ENCODE results near the gene SCARF2.
"Not testable (repeated sequence)": the region's sequence is repeated elsewhere in the genome, so short reads cannot be mapped to it uniquely, and the experiment has no call there.

The SCARF2 gene

GRCh38 chr22:20425566-20426258 lies 11.9 kb downstream of the SCARF2 start:
- DNase-seq, result no peak

DNA sequence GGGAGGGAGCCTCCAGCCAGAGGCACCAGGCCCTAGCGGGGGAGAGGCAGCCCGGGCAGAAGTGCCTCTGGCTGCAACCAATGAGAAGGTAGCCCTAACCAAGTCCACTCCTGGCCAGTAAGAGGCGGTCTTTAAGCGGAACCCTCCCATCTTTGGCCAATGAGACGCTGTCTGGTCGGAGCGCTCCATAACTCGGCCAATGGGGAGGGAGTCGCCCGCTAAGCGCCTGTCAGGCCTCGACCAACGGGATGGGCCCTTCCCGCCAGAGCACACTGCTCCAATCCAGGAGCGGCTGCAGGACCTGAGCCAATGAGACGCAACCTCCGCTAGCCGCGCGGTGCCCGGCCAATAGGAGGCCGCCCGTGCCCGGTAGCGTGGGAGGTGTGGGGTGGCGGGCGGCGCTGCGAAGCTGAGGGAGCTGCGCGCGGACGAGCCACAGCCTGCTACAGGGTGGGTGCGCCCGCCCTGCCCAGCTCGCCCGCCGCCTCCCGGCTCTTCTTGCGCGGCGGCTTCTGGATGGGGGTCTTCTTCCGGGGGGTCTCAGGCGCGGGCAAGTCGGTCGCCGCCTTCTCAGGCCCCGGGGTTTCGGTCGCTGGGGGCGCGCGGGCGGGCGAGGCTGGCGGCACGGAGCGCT lies 12.6 kb downstream of the SCARF2 start:
- DNase-seq, result no peak

- no peak for DNase-seq
These were observed 13.1 kb downstream of the SCARF2 start for GRCh38 chr22:20424568-20424931.

DNA sequence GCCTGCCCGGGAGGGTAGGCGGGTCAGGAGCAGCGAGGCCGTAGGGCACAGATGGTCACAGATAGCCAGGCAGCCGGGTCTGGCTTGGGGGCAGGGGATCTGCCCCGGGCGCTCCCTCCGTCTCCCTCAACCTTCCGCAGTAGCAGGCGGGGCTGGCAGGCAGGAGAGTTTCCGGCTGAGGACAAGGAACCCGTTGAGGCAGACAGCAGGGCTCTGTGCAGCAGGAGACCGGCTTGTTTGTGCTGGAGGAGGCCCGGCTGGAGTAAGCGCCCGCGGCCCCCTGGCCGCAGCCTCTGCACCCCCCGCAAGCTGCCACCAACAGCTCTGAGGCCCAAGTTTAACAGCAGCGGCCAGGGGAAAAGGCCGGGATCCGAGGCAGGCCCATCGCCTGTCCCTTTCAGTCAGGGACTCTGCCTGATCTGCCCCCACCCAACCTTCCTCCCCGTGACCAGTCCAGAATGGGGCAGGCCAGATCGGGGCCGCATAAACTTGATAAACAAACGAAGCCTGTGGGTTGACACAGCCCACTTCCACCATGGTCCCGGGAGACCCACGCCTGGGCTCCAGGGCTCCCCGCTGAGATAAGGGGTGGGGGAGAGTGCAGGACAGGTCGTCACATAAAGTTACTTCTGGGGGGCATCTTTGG lies 13.6 kb downstream of the SCARF2 start:
- no peak for DNase-seq

- no peak for DNase-seq
These were observed 14.4 kb downstream of the SCARF2 start for GRCh38 chr22:20423008-20423905.

GRCh38 chr22:20422271-20423007 lies 15.2 kb downstream of the SCARF2 start:
- DNase-seq, result no peak

- DNase-seq, result no peak
These were observed 16.1 kb downstream of the SCARF2 start for GRCh38 chr22:20421507-20421874.

GRCh38 chr22:20420157-20420842 lies 17.3 kb downstream of the SCARF2 start:
- DNase-seq, result no peak

- DNase-seq, result no peak
These were observed 18.0 kb downstream of the SCARF2 start for GRCh38 chr22:20419664-20419951.

DNA sequence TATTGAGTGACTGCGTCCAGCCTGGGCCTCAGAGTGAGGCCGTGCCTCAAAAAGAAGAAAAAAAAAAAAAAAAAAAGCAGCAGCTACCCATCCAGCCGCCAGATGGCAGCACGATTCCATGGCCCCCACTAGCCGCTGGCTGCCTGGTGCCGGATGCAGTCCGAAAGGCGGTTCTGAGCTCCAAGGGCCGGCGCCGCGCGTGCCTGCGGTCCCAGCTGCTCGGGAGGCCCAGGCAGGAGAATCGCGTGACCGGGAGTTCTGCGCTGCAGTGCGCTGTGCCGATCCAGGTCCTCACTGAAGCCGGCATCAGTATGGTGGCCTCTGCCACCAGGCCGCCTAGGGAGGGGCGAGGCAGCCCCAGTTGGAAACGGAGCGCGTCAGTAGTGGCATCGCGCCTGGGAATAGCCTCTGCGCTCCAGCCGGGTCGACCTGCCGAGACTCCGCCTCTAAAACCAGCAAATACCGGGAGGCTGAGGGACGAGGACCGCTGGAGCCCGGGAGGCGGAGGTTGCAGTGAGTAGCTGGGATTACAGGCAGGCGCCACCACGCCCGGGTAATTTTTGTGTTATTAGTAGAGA lies 19.3 kb downstream of the SCARF2 start:
- DNase-seq, result no peak

GRCh38 chr22:20415699-20416098 lies 21.9 kb downstream of the SCARF2 start:
- not testable (repeated sequence) for DNase-seq

DNA sequence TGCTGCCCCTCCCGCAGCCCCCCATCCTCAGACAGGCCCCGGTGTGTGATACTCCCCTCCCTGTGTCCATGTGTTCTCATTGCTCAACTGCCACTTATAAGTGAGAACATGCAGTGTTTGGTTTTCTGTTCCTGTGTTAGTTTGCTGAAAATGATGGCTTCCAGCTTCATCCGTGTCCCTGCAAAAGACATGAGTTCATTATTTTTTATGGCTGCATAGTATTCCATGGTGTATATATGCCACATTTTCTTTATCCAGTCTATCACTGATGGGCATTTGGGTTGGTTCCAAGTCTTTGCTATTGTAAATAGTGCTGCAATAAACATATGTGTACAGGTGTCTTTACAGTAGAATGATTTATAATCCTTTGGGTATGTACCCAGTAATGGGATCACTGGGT lies 22.4 kb downstream of the SCARF2 start:
- DNase-seq, result not testable (repeated sequence)

DNA sequence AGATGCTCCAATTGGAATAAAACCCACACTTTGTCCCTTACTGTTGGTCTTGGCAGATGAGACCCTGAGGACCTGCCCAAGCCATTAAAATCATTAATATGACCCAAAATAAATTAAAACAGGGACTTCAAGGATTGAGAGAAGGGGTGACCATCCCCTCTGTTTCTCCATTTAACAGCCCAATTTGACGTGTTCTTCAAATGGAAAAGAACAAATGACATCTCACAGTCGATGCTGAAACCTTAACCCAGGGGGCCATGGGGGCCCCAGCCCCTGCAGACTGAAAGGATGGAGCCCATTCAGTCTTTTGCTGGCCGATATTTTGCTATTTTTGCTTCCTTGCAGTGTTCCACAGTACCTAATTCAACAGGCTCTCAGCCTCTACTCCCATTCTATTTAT lies 23.2 kb downstream of the SCARF2 start:
- DNase-seq, result no peak

DNA sequence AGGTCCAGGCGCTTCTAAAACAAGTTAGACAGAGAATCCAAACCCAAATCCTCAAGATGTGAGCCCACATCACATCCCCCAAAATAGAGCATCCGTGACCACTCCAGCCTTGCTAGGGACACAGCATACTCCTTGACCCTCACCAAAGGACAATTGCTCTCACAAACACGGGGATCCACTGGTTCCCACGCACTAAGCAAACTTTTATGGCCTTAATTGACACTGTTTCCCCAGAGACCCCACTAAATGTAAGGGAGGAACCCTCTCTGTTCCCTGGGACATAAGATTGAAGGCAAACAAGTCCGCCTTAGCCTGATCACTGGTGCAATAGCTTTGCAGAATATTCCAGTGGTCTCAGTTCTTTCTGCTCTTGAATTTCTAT lies 23.6 kb downstream of the SCARF2 start:
- DNase-seq, result no peak

GRCh38 chr22:20413217-20414058 lies 24.2 kb downstream of the SCARF2 start:
- no peak for DNase-seq

DNA sequence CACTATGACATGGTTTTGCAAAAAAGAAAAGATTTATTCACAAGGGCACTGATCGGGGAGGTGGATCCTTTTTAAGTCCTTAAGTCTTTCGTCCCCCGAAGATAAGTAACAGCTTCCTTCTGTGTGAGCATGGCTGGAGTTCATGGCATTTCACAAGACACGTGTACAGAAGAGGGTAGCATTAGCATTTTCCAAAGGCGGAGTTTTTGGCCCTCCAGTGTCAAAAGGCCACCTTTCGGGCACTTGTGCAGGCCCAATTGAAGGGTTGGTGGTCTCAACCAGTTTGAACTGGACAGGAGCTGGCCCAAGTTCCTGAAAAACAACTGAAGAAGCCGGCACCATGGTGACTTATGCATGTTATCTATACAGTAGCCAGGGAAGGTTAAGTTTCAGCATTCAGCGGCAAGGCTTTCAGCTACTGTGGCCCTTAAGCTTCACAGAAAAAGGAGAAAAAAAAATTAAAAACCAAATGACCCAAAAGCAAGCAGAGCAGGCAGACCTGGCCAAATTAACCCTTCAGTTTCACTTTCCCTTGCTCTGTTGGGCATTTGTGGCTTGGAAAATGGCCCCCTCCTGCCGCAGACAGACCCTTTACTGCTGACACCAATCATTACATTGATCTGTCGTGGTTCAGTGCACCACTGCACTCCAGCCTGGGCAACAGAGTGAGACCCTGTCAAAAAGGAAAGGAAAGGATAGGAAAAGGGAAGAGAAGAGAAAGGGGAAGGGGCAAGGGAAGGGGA lies 25.0 kb downstream of the SCARF2 start:
- no peak for DNase-seq

GRCh38 chr22:20409385-20409784 lies 28.2 kb downstream of the SCARF2 start:
- DNase-seq, result not testable (repeated sequence)

DNA sequence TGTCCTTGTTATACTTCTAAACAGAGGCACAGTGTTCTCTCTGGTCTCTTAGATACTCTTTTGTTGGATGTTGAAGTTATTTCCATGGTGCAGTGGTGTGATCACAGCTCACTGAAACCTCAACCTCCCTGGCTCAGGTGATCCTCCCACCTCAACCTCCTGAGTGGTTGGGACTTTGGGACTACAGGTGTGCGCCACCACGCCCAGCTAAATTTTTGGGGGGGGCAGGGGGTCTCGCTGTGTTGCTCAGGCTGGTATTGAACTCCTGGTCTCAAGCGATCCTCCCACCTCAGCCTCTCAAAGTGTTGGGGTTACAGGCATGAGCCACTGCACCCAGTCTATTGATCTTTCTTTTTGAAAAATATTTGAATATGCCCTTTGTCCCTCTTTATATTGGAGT lies 28.7 kb downstream of the SCARF2 start:
- no peak for DNase-seq

- no peak for DNase-seq
These were observed 29.8 kb downstream of the SCARF2 start for GRCh38 chr22:20407829-20408228.

All from SIG-M5 (cell line).